ENCODE measurements around the gene ANAPC2.

The ANAPC2 gene

GRCh38 chr9:137188490-137189296 is at the start of gene ANAPC2, which contains the start of gene SSNA1:
TSS of gene ANAPC2 (minus strand) at chr9:137188560. CDS start at chr9:137188532, 28 bp downstream.
TSS of gene SSNA1 (plus strand) at chr9:137188676. CDS start at chr9:137188727, 51 bp downstream.
- ATAC-seq = peak; percentile 79 to 81

- no peak for ATAC-seq
Observed at GRCh38 chr9:137236936-137237421, 48.6 kb upstream of the ANAPC2 start.

- peak; percentile 25 to 27 for ATAC-seq
Observed at GRCh38 chr9:137236238-137236935, 48.0 kb upstream of the ANAPC2 start.

- no peak for ATAC-seq
Observed at GRCh38 chr9:137235424-137236237, 47.3 kb upstream of the ANAPC2 start.

- ATAC-seq = no peak
Observed at GRCh38 chr9:137234758-137235423, 46.5 kb upstream of the ANAPC2 start.

- no peak for ATAC-seq
Observed at GRCh38 chr9:137234055-137234697, 45.8 kb upstream of the ANAPC2 start.

GRCh38 chr9:137233143-137233980 is 45.0 kb upstream of the ANAPC2 start:
- no peak for ATAC-seq

GRCh38 chr9:137232510-137232909 is 44.1 kb upstream of the ANAPC2 start:
- no peak for ATAC-seq

GRCh38 chr9:137232101-137232500 is 43.7 kb upstream of the ANAPC2 start:
- no peak for ATAC-seq

GRCh38 chr9:137231372-137232039 is 43.1 kb upstream of the ANAPC2 start:
- no peak for ATAC-seq

- no peak for ATAC-seq
Observed at GRCh38 chr9:137230705-137231371, 42.5 kb upstream of the ANAPC2 start, which contains the start of gene SLC34A3. TSS of gene SLC34A3 (plus strand) at chr9:137230901. CDS start at chr9:137231703, 802 bp downstream.

- ATAC-seq = no peak
Observed at GRCh38 chr9:137229903-137230704, 41.7 kb upstream of the ANAPC2 start.

- ATAC-seq = no peak
Observed at GRCh38 chr9:137228968-137229896, 40.9 kb upstream of the ANAPC2 start.

- no peak for ATAC-seq
Observed at GRCh38 chr9:137228506-137228967, 40.2 kb upstream of the ANAPC2 start.

- no peak for ATAC-seq
Observed at GRCh38 chr9:137227853-137228505, 39.6 kb upstream of the ANAPC2 start.

- peak; percentile 30 to 33 for ATAC-seq
Observed at GRCh38 chr9:137227054-137227852, 38.9 kb upstream of the ANAPC2 start, which contains the start of gene RNF224. TSS of gene RNF224 (plus strand) at chr9:137227502. CDS start at chr9:137228336, 834 bp downstream.
